GM21619 (cell line): Measurements from ENCODE around the gene ESYT3.
"Not testable (repeated sequence)": the region's sequence is repeated elsewhere in the genome, so short reads cannot be mapped to it uniquely, and the experiment has no call there.

Source experiments
- ATAC-seq: cut with Tn5 transposase; IDR thresholded peaks from one replicate; pipeline ENCODE4 v1.9.1; 2021; ENCODE audit not compliant: unreplicated experiment

ESYT3 gene

GRCh38 chr3:138407236-138407907 is 27.0 kb upstream of the ESYT3 start:
- ATAC-seq: no peak

DNA sequence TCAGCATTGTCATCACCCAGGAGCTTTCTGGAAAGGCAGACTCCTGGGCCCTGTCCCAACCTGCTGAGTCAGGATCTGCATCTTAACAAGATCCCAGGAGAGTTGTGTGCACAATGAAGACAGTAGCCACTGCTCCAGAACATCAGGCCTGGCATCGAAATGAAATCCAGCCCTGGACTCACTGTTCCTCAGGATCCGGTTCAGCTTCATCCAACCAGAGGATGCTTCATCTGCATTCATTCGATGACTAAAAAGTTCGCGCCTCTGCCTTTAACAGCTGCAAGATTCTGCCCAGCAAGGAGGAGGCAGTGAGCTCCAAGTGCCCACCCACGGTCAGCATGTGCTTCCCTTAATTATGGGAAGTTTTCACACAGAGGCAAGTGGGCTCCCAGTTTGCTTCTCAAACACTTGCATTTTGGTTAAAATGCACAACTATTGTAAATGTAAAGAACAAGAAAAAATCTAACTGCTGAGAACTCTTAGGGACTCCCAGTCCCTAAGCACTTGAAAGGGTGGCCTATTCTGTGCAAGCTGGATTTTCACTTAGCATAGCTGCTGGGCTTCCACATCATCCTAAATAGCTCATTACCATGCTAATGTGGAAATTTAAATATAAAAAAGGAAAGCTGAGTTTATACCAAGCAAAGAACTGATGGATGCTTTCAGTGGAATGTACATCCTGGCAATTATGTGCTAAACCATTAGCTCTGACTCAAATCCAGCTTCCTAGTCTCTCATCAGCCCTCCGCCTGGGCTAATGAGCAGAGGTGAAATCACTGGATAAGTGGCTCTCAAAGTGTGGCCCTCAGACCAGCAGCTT is 25.5 kb upstream of the ESYT3 start:
- no peak for ATAC-seq

DNA sequence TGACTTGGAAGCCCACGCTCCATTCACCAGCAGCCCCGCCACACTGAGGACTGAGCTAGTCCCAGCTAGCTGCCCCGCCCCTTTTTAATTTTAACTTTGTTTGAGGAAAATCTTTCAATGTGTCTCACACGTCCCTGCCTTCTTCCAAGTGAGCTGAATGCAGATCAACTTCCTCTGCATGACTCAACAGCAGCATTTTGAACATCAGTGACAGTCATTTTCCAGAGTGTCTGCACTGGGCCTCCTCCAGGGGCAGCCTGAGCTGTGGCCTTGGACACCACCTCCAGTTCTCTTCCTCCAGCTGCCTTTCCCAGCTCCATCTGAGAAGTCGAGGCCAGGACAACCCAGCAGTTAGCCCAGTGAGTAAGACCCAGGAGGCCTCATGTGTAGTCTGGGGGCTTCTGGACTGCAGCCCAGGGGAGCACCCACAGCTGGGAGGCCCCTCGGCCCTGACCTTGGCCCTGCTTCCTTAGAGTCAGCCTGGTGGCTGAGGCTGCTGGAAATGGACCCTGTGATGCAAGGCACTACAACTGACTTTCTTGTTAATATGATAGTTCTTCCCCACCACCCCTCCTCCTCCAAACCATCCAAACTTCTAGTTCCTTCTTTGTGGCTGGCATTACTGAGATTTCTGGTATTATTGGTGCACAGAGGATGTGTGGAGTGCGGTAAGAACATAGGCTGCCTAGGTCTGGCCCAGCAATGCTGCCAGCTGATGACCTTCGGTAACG is 21.4 kb upstream of the ESYT3 start:
- no peak for ATAC-seq

GRCh38 chr3:138416236-138416635 is 18.2 kb upstream of the ESYT3 start:
- ATAC-seq: not testable (repeated sequence)

DNA sequence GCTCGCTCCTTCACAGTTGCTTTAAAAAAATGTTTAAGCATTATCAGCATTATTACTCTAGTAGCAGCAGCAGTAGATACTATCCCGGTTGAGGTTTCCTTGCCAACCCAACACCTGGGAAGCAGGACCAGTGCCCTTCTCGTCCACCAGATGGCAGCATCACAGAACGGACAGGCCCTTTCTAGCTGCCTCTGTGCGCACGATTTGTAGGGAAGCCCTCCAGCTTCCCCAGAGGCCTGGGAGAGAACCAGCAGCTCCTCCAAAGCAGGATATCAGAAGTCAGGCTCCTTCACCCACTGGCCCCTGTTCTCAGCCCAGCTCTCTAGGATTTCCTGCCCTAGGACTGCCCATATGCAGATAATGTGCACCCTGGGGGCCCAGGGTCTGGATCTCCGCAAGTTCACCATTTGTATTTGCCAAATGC is 16.8 kb upstream of the ESYT3 start:
- peak; percentile 85 for ATAC-seq

- ATAC-seq: no peak
These were observed 15.7 kb upstream of the ESYT3 start for GRCh38 chr3:138418601-138419206.

DNA sequence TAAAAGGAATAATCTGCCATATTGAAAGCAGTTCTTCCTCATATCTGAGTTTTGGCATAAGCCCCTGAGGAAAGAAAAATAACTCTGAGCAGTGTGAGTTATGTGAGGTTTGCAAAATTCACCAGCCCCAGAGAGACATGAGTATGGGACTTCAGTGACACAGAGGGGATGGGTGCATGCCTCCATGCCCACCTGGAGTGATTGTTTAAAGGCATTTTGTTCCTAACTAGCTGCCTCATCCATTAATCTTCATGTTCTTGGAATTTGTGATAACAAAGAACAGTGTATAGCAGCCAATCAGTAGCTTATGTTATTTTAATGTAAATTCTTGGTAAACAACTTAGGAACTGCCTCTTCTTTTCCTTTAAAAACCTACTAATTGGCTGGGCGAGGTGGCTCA is 11.1 kb upstream of the ESYT3 start:
- no peak for ATAC-seq

DNA sequence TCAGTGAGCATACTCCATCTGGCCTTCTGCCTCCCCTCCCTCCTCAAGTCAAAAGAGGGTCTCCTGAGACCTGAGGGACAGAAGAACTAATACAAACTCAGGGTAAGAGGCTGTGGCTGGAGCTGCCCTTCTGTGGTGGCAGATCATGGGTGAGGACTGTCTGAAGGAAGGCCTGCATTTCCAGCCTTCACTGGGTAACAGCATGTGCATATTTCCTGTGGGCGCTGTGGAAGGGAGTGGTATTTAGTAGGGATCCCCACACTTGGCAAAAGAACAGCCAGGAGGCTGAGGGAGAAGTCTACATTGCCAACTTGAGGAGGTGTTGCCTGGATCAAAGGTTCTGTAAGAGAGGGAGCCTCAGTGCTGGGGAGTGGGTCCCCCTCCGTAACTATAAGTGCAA is 10.1 kb upstream of the ESYT3 start:
- ATAC-seq: no peak

GRCh38 chr3:138426211-138426610 is 8.2 kb upstream of the ESYT3 start:
- no peak for ATAC-seq

DNA sequence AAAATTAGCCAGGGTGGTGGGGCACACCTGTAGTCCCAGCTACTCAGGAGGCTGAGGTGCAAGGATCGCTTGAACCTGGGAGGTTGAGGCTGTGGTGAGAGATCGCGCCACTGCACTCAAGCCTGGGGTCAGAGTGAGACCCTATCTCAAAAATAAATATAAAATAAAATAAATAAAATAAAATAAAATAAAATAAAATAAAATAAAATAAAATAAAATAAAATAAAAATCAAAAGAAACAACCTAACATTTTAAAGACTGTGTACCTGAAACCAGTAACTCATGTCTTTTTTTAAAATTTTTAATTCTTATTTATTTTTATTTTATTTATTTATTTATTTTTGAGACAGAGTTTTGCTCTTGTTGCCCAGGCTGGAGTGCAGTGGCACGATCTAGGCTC is 7.7 kb upstream of the ESYT3 start:
- not testable (repeated sequence) for ATAC-seq

- ATAC-seq: no peak
These were observed 4.8 kb upstream of the ESYT3 start for GRCh38 chr3:138429665-138430064.

- ATAC-seq: no peak
These were observed 1.7 kb upstream of the ESYT3 start for GRCh38 chr3:138432576-138433240.

DNA sequence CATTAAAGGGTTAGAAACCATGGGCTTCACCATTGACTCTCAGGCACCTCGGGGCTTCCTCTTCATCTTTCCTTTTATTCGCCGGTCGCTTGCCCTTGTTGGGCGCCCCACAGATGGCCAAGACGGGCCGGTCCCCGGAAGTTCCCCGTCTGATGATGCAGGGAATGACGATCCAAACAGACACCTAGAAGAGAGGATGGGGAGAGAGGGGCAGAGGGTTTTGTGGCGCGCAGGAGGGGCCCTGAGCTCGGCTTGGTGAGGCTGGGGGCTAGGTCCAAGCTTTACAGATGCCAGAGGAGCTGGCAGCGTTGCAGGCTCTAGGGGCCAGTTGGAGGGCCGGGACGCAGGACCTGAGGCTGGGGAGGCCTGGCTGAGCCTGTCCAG is 532 bp upstream of the ESYT3 start:
- no peak for ATAC-seq

DNA sequence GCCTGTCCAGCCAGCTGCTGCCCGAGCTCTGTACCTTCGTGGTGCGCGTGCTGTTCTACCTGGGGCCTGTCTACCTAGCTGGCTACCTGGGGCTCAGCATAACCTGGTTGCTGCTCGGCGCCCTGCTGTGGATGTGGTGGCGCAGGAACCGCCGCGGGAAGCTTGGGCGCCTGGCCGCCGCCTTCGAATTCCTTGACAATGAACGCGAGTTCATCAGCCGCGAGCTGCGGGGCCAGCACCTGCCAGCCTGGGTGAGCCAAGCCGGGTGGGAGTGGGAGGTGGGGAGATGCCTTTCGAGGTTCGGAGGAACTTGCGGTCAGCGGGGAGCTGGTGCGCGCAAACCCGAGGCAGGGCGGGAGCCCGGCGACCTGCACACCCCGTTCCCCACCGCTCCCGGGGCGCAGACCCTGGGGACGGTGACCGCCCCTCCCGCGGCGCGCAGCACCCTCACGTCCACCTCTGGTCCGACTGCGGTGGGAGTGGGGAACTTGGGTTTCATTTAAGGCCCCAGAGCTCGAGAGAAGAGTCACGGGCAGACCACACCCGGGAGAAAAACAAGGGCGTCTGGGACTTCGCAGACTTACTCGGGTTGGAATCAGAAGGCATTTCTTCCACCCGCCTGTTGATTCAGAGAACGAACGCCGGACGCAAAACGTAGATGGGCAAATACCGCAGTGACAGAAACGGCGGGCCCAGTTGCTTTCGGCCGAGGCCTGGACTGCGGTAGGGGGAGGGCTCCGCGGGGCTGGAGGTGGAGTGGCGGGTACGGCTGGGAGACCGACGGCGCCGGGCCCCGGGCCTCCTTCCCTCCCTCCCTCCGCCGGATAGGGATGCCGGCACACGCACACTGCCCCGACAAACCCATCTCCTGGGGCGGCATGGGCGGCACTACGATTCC is 708 bp downstream of the ESYT3 start:
- ATAC-seq: no peak

GRCh38 chr3:138435840-138436239 is 1.4 kb downstream of the ESYT3 start:
- no peak for ATAC-seq

GRCh38 chr3:138437281-138437680 is 2.9 kb downstream of the ESYT3 start:
- no peak for ATAC-seq

DNA sequence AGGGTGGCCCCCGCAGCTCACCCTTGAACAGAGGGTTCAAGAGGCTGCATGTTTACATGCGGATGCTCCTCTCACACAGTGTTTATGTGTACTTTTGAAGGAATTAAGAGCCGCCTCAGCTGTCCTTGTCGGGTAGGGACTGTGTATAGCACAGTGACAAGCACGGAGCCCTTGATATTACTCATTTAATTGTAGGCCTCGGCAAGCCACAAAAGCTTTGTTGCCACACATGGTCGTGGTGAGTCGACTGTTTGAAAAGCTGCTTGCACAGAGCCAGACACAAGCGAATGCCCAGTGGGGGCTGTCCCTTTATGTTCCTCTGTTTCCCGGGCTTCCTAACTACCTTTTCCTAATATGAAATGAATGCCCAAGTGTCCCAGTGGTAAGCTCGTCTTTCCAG is 4.5 kb downstream of the ESYT3 start:
- ATAC-seq: no peak

DNA sequence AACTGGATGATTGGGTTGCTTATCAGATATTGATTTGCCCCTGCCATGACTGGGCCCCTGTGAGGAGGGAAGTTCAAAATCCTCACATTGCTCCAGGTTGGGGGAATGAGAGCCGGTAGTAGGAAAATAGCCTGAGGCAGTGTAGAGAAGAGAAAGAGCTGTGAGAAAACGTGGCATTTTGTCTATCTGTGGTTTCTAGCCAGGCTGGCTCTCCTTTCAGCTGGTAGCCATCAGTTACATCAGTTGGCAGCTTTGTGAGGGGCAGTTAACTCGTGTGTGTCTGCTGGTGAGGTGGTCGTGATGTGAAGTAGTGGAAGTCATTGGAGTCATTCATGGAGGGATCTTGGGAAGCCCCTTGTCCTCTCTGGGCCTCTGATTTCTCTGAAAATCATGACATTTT is 5.2 kb downstream of the ESYT3 start:
- ATAC-seq: no peak

- no peak for ATAC-seq
These were observed 5.7 kb downstream of the ESYT3 start for GRCh38 chr3:138440121-138440521.

- no peak for ATAC-seq
These were observed 6.2 kb downstream of the ESYT3 start for GRCh38 chr3:138440596-138440995.
